GM12878 (cell line): ENCODE data around the gene PKDREJ. TPM values are rescaled to one million over a fixed set of nuclear protein-coding genes. Genes with fewer than 3 reads are reported as not detected.
A peak's percentile ranks its signal among the peaks of the same experiment; 100 is the strongest.

Experiments used
- ATAC-seq: fragments of 200-7000 bp; cut with Tn5 transposase; 3 replicates; pipeline ENCODE4 v1.9.1; 2020; ENCODE audit warnings: mild to moderate bottlenecking, moderate library complexity
- BruUV-seq: library from RNA; stranded (reverse); fragments of 400-500 nt; replicated peaks from 2 replicates; lab custom pipeline; 2021; lab: Mats Ljungman, UMichigan
- CTCF ChIA-PET: fragments of 300-600 bp; sonication (Branson Sonifier 250); formaldehyde crosslinking; extraction: SDS; loops from one replicate; lab custom pipeline; 2021; ENCODE audit warnings: inconsistent platforms; lab: Yijun Ruan, JAX
- POLR2A ChIA-PET: fragments of 350-600 bp; formaldehyde crosslinking; extraction: SDS; loops from one replicate; lab custom pipeline; 2021; ENCODE audit warnings: inconsistent platforms; lab: Charles Lee
- RAD21 ChIA-PET: fragments of 300-600 bp; sonication (Branson Sonifier 250); formaldehyde crosslinking; loops from one replicate; lab custom pipeline; 2023; ENCODE audit warnings: antibody characterized with exemption; ENCODE audit not compliant: unreplicated experiment; lab: Charles Lee
- SMC1A ChIA-PET: fragments of 300-600 bp; sonication (Branson Sonifier 250); formaldehyde crosslinking; loops from one replicate; lab custom pipeline; 2023; ENCODE audit not compliant: unreplicated experiment, uncharacterized antibody; lab: Charles Lee
- DNase-seq: peaks from one replicate; pipeline ENCODE4 v3.0.0-alpha.2; 2011; ENCODE audit warnings: low read depth, low spot score
- FAIRE-seq: peaks from 3 replicates; lab custom pipeline; 2011; peaks lifted over from hg19 to GRCh38; lab: Jason Lieb, UNC
- H2AFZ ChIP-seq: 2 replicates; pipeline ENCODE4 v1.6.0; 2011; ENCODE audit warnings: low read depth, low read length, control low read depth; ENCODE audit not compliant: control insufficient read depth
- H3K27ac ChIP-seq: 2 replicates; pipeline ENCODE4 v1.5.1; 2011; ENCODE audit warnings: control low read depth; ENCODE audit not compliant: control insufficient read depth, insufficient read depth
- H3K27me3 ChIP-seq, 2 experiments: replicated peaks in 1 of 2; 2 replicates each; pipeline versions ENCODE4 v1.6.0 to v1.6.1; 2011; ENCODE audit warnings: low read length in 1 of 2; ENCODE audit not compliant: control insufficient read depth in 2 of 2, insufficient read depth in 2 of 2
- H3K36me3 ChIP-seq, 2 experiments: 2 replicates each; pipeline ENCODE4 v1.5.1; 2011; ENCODE audit warnings: low read length in 1 of 2; ENCODE audit not compliant: control insufficient read depth in 2 of 2, insufficient read depth in 2 of 2
- H3K4me1 ChIP-seq: 2 replicates; pipeline ENCODE4 v1.6.1; 2011; ENCODE audit warnings: mild to moderate bottlenecking, low read length, moderate library complexity, mixed read lengths; ENCODE audit not compliant: control insufficient read depth, insufficient read depth
- H3K4me2 ChIP-seq: 2 replicates; pipeline ENCODE4 v1.6.0; 2011; ENCODE audit warnings: control low read depth; ENCODE audit not compliant: control insufficient read depth, insufficient read depth
- H3K4me3 ChIP-seq: fragments of 200-600 bp; sonication (generic); 2 replicates; pipeline ENCODE4 v1.5.1; 2016
- H3K79me2 ChIP-seq: 2 replicates; pipeline ENCODE4 v1.6.0; 2011; ENCODE audit warnings: low read length; ENCODE audit not compliant: control insufficient read depth, insufficient read depth
- H3K9ac ChIP-seq: 2 replicates; pipeline ENCODE4 v1.8.0; 2011; ENCODE audit warnings: low read length, control low read depth, mixed read lengths; ENCODE audit not compliant: control insufficient read depth, insufficient read depth
- H3K9me3 ChIP-seq: replicated peaks from 3 replicates; pipeline ENCODE4 v1.5.1; 2011; ENCODE audit warnings: mild to moderate bottlenecking, low read length; ENCODE audit not compliant: control insufficient read depth, insufficient read depth
- H4K20me1 ChIP-seq: 2 replicates; pipeline ENCODE4 v1.6.0; 2011; ENCODE audit not compliant: control insufficient read depth, insufficient read depth
- BHLHE40 ChIP-seq, 2 experiments: fragments of 450-650 bp in 1 of 2; IDR thresholded peaks; 2 replicates each; pipeline ENCODE4 v1.6.1; 2011 to 2017; ENCODE audit warnings: low read depth in 2 of 2, borderline replicate concordance in 1 of 2, improper control_type of control experiment in 1 of 2, low read length in 1 of 2, mild to moderate bottlenecking in 1 of 2
- CEBPB ChIP-seq, 2 experiments: fragments of 150-350 bp in 1 of 2; IDR thresholded peaks; 2 replicates each; pipeline ENCODE4 v1.6.1; 2012 to 2014; ENCODE audit warnings: low read depth in 2 of 2, low read length in 2 of 2, borderline replicate concordance in 1 of 2, inconsistent platforms in 1 of 2
- CHD4 ChIP-seq: fragments of 200-600 bp; sonication (generic); IDR thresholded peaks from 2 replicates; pipeline ENCODE4 v1.6.1; 2016; ENCODE audit warnings: mild to moderate bottlenecking
- CREM ChIP-seq: IDR thresholded peaks from 2 replicates; pipeline ENCODE4 v1.6.1; 2014; ENCODE audit warnings: antibody characterized with exemption, low read depth
- DPF2 ChIP-seq: fragments of 450-650 bp; IDR thresholded peaks from 2 replicates; pipeline ENCODE4 v1.6.1; 2017; ENCODE audit warnings: mild to moderate bottlenecking
- ETV6 ChIP-seq, 2 experiments: fragments of 450-650 bp in 1 of 2; IDR thresholded peaks in 1 of 2; conservative IDR thresholded peaks in 1 of 2; 2 replicates each; pipeline ENCODE4 v1.6.1; 2014; ENCODE audit warnings: antibody characterized with exemption in 1 of 2, borderline replicate concordance in 1 of 2, low read depth in 1 of 2, mild to moderate bottlenecking in 1 of 2, moderate library complexity in 1 of 2
- GATAD2B ChIP-seq: fragments of 450-650 bp; conservative IDR thresholded peaks from 2 replicates; pipeline ENCODE4 v1.6.1; 2017; ENCODE audit warnings: low read depth, mild to moderate bottlenecking, moderate library complexity
- IKZF2 ChIP-seq, 2 experiments: fragments of 450-650 bp; IDR thresholded peaks; 2 replicates each; pipeline ENCODE4 v1.6.1; 2017; ENCODE audit warnings: mild to moderate bottlenecking in 2 of 2, moderate library complexity in 2 of 2
- KAT2A ChIP-seq: conservative IDR thresholded peaks from 2 replicates; pipeline ENCODE4 v1.6.1; 2011; ENCODE audit warnings: low read depth, low read length; ENCODE audit not compliant: control insufficient read depth
- MEF2A ChIP-seq: IDR thresholded peaks from 2 replicates; pipeline ENCODE4 v1.6.1; 2011; ENCODE audit warnings: low read depth, mild to moderate bottlenecking, low read length, moderate library complexity; ENCODE audit not compliant: insufficient read depth
- MLLT1 ChIP-seq: fragments of 450-650 bp; IDR thresholded peaks from 2 replicates; pipeline ENCODE4 v1.6.1; 2016; ENCODE audit warnings: mild to moderate bottlenecking
- MTA3 ChIP-seq: IDR thresholded peaks from 2 replicates; pipeline ENCODE4 v1.6.1; 2012; ENCODE audit warnings: low read length, inconsistent platforms, borderline replicate concordance
- MYC ChIP-seq: IDR thresholded peaks from 2 replicates; pipeline ENCODE4 v1.6.1; 2011; ENCODE audit warnings: mild to moderate bottlenecking, low read length, moderate library complexity, inconsistent platforms; ENCODE audit not compliant: insufficient read depth, insufficient replicate concordance, insufficient read length, severe bottlenecking
- NRF1 ChIP-seq: conservative IDR thresholded peaks from 2 replicates; pipeline ENCODE4 v1.6.1; 2011; ENCODE audit warnings: mild to moderate bottlenecking, low read depth, low read length, improper control_type of control experiment
- POLR2A ChIP-seq: IDR thresholded peaks from 2 replicates; pipeline ENCODE4 v1.6.1; 2011; ENCODE audit warnings: low read depth, mild to moderate bottlenecking, low read length
- RAD21 ChIP-seq: IDR thresholded peaks from 2 replicates; pipeline ENCODE4 v1.6.1; 2011; ENCODE audit warnings: mild to moderate bottlenecking, low read depth, low read length, moderate library complexity; ENCODE audit not compliant: insufficient read depth
- RB1 ChIP-seq: fragments of 450-650 bp; formaldehyde crosslinking; IDR thresholded peaks from 2 replicates; pipeline ENCODE4 v1.6.1; 2017; ENCODE audit warnings: mild to moderate bottlenecking, borderline replicate concordance
- SMAD1 ChIP-seq: fragments of 450-650 bp; IDR thresholded peaks from 2 replicates; pipeline ENCODE4 v1.6.1; 2018; ENCODE audit warnings: mild to moderate bottlenecking, low read depth; ENCODE audit not compliant: partially characterized antibody
- STAT3 ChIP-seq: IDR thresholded peaks from 2 replicates; pipeline ENCODE4 v1.6.1; 2011; ENCODE audit warnings: low read depth, low read length, improper control_type of control experiment
- YY1 ChIP-seq: IDR thresholded peaks from 2 replicates; pipeline ENCODE4 v1.6.1; 2011; ENCODE audit warnings: low read depth, mild to moderate bottlenecking, low read length
- WGBS: methylation state at CpG from one replicate; pipeline ENCODE4 v1.1.6; 2016; ENCODE audit warnings: low lambda C conversion rate; ENCODE audit not compliant: insufficient replicate concordance, insufficient coverage; ENCODE audit errors: missing lambda C conversion rate; 5-methylcytosine and 5-hydroxymethylcytosine counted together
- in situ Hi-C: fragments of 300-500 bp; cut with MboI; formaldehyde crosslinking; loops from 9 replicates; pipeline ENCODE4 v1.14.3; 2018; ENCODE audit warnings: mixed read lengths
- intact Hi-C: fragments of 100-400 bp; cut with micrococcal nuclease; formaldehyde crosslinking; loops from one replicate; pipeline ENCODE4 v1.14.2; 2022; ENCODE audit not compliant: unreplicated experiment
- polyA plus RNA-seq, 11 experiments: library from polyadenylated mRNA; depleted of rRNA in 4 of 11; unstranded in 6 of 11; stranded (reverse) in 5 of 11; fragments of >200 nt; fragmentation: Nextera tagmentation in 4 of 11; fragmentation: Illumina TruSeq in 1 of 11; extraction: Ambion mirVana in 4 of 11; extraction: Trizol in 1 of 11; gene quantifications; 1 replicate in 1 of 11; 2 replicates in 10 of 11; pipeline versions ENCODE4 v1.2.1 to v1.2.3, GENCODE V29; 2011 to 2016; ENCODE audit warnings: inconsistent platforms in 2 of 11, missing spikeins in 2 of 11, low read depth in 1 of 11
- total RNA-seq, 4 experiments: library from RNA; depleted of rRNA in 3 of 4; stranded (reverse); fragments of >200 nt in 3 of 4; fragmentation: Illumina TruSeq in 1 of 4; extraction: Trizol in 1 of 4; gene quantifications; 2 replicates each; pipeline versions ENCODE4 v1.2.1 to v1.2.3, GENCODE V29; 2013 to 2021
- TF ChIP-seq, protein P1 (sequence below): fragments of 450-650 bp; IDR thresholded peaks from 2 replicates; pipeline ENCODE4 v1.6.1; 2016; ENCODE audit warnings: mild to moderate bottlenecking

PKDREJ gene
- total and polyA plus RNA-seq, 10 of the 15 experiments (the other 5 are each of a cell fraction or from before 2014, with no cell fraction given), result 0.02 to 0.03 TPM; not detected in 8

DNA sequence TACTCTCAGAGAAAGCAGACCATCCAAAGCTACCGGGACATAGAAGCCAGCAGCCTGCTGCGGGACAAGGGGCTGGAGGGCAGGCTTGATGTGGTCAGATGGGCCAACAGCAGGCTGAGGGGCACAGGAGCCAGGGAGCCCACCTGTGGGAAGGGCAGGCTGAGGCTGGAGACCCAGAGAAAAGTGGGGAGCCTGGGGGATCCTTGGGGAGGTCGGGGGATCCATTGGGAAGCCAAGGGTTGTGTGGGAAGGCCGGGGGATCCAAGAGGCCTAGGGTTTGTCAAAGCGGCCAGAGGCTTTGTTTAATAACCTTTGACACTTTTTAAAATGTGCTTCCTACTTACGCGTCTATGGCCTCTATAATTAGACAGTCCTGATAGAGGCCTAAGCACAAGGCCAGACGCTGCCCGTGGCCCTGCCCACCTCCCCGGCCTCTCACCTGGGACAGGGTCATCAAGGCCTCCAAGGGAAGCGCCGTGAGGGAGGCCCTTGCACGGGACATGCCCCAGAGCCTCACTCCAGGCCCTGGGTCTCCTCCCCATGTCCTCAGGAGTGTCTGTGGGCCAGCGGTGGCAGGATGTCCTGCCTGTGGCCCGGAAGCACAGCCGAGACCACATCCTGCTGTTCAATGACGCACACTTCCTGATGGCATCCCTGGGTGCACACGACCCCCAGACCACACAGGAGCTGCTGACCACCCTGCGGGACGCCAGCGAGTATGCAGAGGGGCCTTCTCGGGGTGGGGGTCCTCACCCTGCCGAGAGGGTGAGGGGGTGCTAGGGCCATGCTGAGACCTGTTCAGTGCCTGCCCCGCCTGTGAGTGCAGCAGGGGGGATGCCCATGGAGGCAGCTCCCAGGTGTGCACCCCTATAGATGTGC, 25.0 kb upstream of the PKDREJ start:
- BruUV-seq, result TSS peak; percentile 88
- RAD21 ChIA-PET, result no interaction called here
- in situ Hi-C loops, result no loop called here
- no peak for TF ChIP-seq RAD21
- peak; percentile 82; the same call in 1 of the 2 replicates for TF ChIP-seq GATAD2B
- peak; percentile 85 for TF ChIP-seq DPF2
- TF ChIP-seq, protein P1, sequence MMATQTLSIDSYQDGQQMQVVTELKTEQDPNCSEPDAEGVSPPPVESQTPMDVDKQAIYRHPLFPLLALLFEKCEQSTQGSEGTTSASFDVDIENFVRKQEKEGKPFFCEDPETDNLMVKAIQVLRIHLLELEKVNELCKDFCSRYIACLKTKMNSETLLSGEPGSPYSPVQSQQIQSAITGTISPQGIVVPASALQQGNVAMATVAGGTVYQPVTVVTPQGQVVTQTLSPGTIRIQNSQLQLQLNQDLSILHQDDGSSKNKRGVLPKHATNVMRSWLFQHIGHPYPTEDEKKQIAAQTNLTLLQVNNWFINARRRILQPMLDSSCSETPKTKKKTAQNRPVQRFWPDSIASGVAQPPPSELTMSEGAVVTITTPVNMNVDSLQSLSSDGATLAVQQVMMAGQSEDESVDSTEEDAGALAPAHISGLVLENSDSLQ, result no peak
- no peak for TF ChIP-seq MYC
- peak; percentile 43; the same call in 1 of the 2 replicates for TF ChIP-seq MLLT1
- no peak for TF ChIP-seq STAT3
- TF ChIP-seq MTA3, result peak; percentile 45; the same call in 1 of the 2 replicates
- peak; percentile 51 to 83; a peak in 3 of 4 replicates for TF ChIP-seq BHLHE40 (IDR thresholded peaks at IDR 0.05; ENCODE audit: borderline replicate concordance in 1 of 2, low read depth in 2 of 2, low read length in 1 of 2)
- TF ChIP-seq KAT2A, result no peak
- TF ChIP-seq CREM, result peak; percentile 79
- no peak for TF ChIP-seq CEBPB (IDR thresholded peaks at IDR 0.05; ENCODE audit: borderline replicate concordance in 1 of 2, low read depth in 2 of 2, low read length in 2 of 2)
- peak; percentile 60; the same call in 1 of the 2 replicates for TF ChIP-seq YY1
- no peak; the same call in 1 of the 2 replicates for TF ChIP-seq RB1
- no peak for TF ChIP-seq NRF1
- TF ChIP-seq CHD4, result no peak
- peak; percentile 94 for TF ChIP-seq POLR2A
- TF ChIP-seq IKZF2 (IDR thresholded peaks at IDR 0.05), result peak; percentile 42 to 53; a peak in 2 of 4 replicates
- 0 out of 2 replicates have a peak, but pooled peaks have one; percentile 25 for TF ChIP-seq MEF2A
- no peak for TF ChIP-seq SMAD1
- peak in 1 of 2 experiments; percentile 97; a peak in 2 of 4 replicates for TF ChIP-seq ETV6 (conservative IDR thresholded peaks at IDR 0.05 in 1 of 2, IDR thresholded peaks at IDR 0.05 in 1 of 2; ENCODE audit: borderline replicate concordance in 1 of 2, low read depth in 1 of 2)

More for the DNA sequence above, 25.0 kb upstream of the PKDREJ start:
- Histone ChIP-seq H3K27ac (peak overlapping the region; percentile 86), H3K4me2 (peak overlapping the region; percentile 99), H3K4me3 (peak overlapping the region; percentile 85), H3K9me3 (no peaks in the 10 kb centered on the region; the same call in 2 of the 3 replicates), H3K9ac (peak overlapping the region; percentile 94), H3K27me3 (no peaks in the 10 kb centered on the region), H2AFZ (peak overlapping the region; percentile 65), H4K20me1 (no peaks in the 10 kb centered on the region), H3K79me2 (peaks cover 17% of the 10 kb centered on the region), H3K36me3 (peaks cover 8 to 11% of the 10 kb centered on the region in 2 experiments; a peak in 3 of 4 replicates), H3K4me1 (peaks cover 26% of the 10 kb centered on the region)
- FAIRE-seq (peak; percentile 94), ATAC-seq (peak; percentile 97), DNase-seq (peak; percentile 38)
- intact Hi-C loops, result no loop called here
- POLR2A ChIA-PET, result interaction anchor here (0.6 to 1.2 kb wide), 3 partner anchors 14 to 20 kb away, joined by 4 to 5 read pairs (median 4); partner anchors contain the start of gene TTC38
- SMC1A ChIA-PET, result interaction anchor here (1.0 to 1.5 kb wide), 2 partner anchors 19 to 166 kb away, joined by 3 to 4 read pairs; no protein-coding TSS in a partner anchor
- 10% methylated on average over 23 of the region's 24 CpGs for WGBS
- CTCF ChIA-PET, result interaction anchor here (0.9 to 1.7 kb wide), 2 partner anchors 8 to 17 kb away, joined by 3 read pairs; partner anchors contain the start of gene GTSE1
